ENCODE results near the gene ARG1.
"Not testable (repeated sequence)": the region's sequence is repeated elsewhere in the genome, so short reads cannot be mapped to it uniquely, and the experiment has no call there.

Gene ARG1

GRCh38 chr6:131572686-131573415 is at the start of gene ARG1:
Gene ARG1, plus strand, starts transcription at chr6:131573226. Its CDS starts 57 bp downstream, at chr6:131573283.
- no peak for DNase-seq

- no peak for DNase-seq
Measured at GRCh38 chr6:131523988-131524673, 48.9 kb upstream of the ARG1 start.

GRCh38 chr6:131524695-131525336 is 48.2 kb upstream of the ARG1 start:
- no peak for DNase-seq

GRCh38 chr6:131530936-131531335 is 42.1 kb upstream of the ARG1 start:
- DNase-seq = not testable (repeated sequence)

GRCh38 chr6:131531681-131532080 is 41.3 kb upstream of the ARG1 start:
- not testable (repeated sequence) for DNase-seq

GRCh38 chr6:131532580-131533039 is 40.4 kb upstream of the ARG1 start:
- no peak for DNase-seq

GRCh38 chr6:131538615-131539014 is 34.4 kb upstream of the ARG1 start:
- not testable (repeated sequence) for DNase-seq

GRCh38 chr6:131545317-131545716 is 27.7 kb upstream of the ARG1 start:
- no peak for DNase-seq

- DNase-seq = no peak
Measured at GRCh38 chr6:131547488-131547887, 25.5 kb upstream of the ARG1 start.

GRCh38 chr6:131548441-131548840 is 24.6 kb upstream of the ARG1 start:
- no peak for DNase-seq

- DNase-seq = no peak
Measured at GRCh38 chr6:131549811-131550210, 23.2 kb upstream of the ARG1 start.

GRCh38 chr6:131551902-131552301 is 21.1 kb upstream of the ARG1 start:
- DNase-seq = no peak

GRCh38 chr6:131552572-131552971 is 20.5 kb upstream of the ARG1 start:
- no peak for DNase-seq

- DNase-seq = no peak
Measured at GRCh38 chr6:131555992-131556391, 17.0 kb upstream of the ARG1 start.

GRCh38 chr6:131558922-131559321 is 14.1 kb upstream of the ARG1 start:
- no peak for DNase-seq

GRCh38 chr6:131561925-131562707 is 10.9 kb upstream of the ARG1 start:
- no peak for DNase-seq

- DNase-seq = no peak
Measured at GRCh38 chr6:131565056-131565455, 8.0 kb upstream of the ARG1 start.

GRCh38 chr6:131568726-131569125 is 4.3 kb upstream of the ARG1 start:
- no peak for DNase-seq

GRCh38 chr6:131574133-131574532 is 1.1 kb downstream of the ARG1 start:
- no peak for DNase-seq

GRCh38 chr6:131574686-131575085 is 1.7 kb downstream of the ARG1 start:
- DNase-seq = no peak

- DNase-seq = no peak
Measured at GRCh38 chr6:131575834-131576478, 2.9 kb downstream of the ARG1 start.

GRCh38 chr6:131581523-131581922 is 8.5 kb downstream of the ARG1 start:
- DNase-seq = no peak

GRCh38 chr6:131586543-131586942 is 13.5 kb downstream of the ARG1 start:
- no peak for DNase-seq
